ENCODE measurements around the gene SKOR2. TPM values are rescaled to one million over a fixed set of nuclear protein-coding genes. Genes with fewer than 3 reads are reported as not detected.

The SKOR2 gene
- total RNA-seq, 1 donor from 2014 or later: not detected

DNA sequence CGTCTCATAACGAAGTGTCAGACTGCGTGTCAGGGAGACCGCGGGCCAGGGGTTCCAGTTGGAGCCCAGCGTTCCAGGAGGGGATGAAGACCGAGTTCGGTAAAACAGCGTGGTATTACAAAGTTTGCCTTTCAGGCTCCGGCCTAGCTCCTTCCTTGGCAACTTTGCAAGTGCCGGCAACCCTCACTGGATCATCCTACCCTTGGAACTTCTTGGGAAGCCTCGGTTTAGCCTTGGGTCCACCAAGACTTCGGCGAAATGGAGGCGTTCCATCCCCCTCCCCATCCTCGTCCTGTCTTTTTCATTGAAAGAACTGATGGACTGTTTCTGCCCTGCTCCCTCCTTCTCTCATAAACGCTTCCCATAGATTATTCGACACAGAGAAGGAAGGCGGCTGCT lies 10.4 kb upstream of the SKOR2 start:
- intact Hi-C loops (cut with DNase I): no loop called here
- no peak for DNase-seq (ENCODE audit: missing footprints)
- no peak for ATAC-seq

DNA sequence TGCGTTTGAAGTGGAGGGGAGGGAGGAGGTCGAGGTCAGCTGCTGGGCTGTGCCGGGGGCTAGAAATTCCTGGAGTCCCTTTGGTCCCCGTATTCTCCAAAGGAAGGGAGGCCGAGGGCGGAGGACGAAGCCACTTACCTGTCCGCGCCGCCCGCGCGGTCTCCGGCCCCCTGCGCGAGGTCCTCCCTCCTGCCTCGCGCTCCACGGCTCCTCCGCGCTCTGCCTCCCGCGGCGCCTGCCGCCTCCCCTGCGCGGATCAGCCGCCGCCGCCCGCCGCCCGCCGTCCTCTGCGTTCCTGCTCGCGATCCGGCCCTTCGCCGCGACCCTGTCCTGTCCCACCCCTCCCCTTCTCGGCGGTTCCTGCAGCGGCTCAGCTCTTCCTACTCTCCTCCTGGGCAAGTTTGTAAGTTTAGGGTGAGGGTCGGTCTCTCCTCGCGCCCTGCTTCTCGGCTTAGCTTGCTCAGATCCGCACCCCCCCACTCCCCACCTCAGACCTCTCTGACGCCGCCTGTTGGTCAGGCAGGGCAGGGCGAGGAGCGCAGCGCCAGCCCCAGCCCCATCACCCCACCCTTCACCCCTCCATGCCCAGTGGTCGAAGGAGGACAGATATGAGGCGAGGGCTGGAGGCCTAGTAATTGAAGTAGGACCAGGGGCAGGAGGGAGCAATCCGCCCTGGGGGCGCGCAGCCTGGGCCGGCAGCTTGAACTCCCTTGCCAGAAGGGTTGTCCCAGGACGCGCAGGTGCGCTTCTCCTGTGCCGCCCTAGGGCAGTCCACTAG lies 9.7 kb upstream of the SKOR2 start:
- ATAC-seq (no peak), DNase-seq (ENCODE audit: missing footprints) (no peak)
- intact Hi-C loops (cut with DNase I): no loop called here

DNA sequence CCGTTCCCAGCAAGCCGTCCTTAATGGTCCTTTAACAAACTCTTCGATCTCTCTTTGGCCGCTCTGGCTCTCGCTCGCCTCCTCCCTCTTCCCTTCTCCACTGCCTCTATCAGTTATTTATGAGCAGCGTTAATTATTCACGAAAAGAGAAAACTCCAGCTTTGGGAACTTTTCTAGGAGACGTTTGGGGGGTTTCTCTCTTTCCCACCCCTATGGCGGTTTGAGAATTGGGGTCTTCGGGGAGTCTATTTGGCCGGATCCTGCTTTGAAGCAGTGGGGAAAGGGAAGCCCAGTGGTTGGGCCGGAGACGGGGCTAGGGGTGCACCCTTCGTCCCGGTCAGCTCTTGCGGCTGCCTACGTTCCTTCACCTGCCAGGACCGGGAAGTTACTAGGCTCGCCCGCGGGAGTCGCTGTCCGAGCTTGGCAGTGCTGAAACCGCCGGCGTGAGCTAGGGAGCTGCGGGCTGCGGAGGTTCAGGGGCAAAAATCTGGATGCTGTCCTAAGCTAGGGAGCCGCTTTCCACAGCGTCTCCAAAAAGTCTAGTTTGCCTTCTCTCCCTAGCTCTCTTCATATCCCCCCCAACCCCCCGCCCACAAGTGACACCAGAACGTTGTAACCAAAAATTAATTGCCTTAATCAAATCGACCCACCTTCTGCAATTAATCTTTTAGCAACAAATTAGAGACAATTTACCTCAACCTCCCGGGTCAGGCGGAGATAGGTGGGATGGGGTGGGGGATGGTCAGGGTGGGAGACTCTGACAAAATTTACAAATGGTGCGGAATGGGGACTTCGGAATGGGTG lies 8.9 kb upstream of the SKOR2 start:
- no peak for DNase-seq (ENCODE audit: missing footprints)
- intact Hi-C loops (cut with DNase I): no loop called here
- ATAC-seq: no peak

DNA sequence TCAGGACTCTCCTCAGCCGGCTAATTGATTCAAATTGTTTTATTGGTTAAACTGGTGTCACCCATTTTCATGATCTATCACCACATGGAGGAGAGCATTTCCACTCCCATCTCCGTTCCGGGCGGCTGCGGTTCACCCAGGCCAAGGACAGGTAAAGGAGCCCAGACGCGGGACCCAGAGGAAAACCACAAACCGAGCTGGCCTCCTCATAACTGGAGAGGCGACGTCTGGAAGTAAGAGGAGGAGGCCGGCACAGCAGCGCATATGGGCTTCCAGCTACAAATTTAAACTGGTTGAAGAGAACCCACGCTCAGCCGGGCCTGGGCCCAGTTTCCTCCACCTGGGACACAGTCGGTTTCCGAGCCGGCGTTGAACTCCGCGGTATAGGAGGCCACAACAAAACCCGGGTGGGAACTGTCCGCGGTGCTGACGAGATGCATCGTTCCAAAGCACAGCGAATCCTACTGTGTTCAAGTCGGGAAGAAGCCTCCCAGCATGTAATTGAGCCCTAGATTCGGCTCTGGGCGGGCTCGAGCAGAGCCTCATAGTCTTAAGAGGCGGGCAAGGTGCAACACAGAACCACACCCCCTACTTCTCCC lies 3.0 kb upstream of the SKOR2 start:
- DNase-seq (ENCODE audit: missing footprints) (no peak), ATAC-seq (no peak)

DNA sequence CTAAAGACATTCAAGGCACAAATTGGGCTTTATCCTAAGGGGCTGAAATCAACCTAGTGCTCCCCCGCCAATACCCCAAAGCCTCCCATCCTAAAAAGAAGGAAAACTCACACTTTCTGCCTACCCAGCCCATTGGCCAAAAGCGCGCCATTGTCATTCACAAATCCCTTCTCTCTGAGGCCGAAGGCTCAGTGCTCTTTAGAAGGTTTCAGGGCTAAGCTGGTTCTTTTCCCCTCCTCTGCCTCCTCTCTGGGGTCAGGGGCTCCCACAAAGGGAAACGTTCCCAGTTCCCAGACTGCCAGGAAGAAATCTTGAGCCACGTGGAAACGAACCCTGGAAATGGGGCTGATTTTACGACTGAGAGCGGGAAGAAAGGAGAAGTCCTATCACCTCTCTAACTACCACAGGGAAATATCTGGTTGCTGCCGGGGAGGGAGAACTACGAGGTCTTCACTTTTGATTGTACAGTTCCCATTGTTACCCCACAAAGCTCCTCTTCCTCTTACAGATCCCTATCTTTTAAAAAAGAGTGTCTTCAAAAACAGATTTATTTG lies 1.7 kb upstream of the SKOR2 start:
- no peak for DNase-seq (ENCODE audit: missing footprints)
- intact Hi-C loops (cut with DNase I): no loop called here
- no peak for ATAC-seq

More for the DNA sequence above, 3.0 kb upstream of the SKOR2 start:
- intact Hi-C loops (cut with DNase I): no loop called here

DNA sequence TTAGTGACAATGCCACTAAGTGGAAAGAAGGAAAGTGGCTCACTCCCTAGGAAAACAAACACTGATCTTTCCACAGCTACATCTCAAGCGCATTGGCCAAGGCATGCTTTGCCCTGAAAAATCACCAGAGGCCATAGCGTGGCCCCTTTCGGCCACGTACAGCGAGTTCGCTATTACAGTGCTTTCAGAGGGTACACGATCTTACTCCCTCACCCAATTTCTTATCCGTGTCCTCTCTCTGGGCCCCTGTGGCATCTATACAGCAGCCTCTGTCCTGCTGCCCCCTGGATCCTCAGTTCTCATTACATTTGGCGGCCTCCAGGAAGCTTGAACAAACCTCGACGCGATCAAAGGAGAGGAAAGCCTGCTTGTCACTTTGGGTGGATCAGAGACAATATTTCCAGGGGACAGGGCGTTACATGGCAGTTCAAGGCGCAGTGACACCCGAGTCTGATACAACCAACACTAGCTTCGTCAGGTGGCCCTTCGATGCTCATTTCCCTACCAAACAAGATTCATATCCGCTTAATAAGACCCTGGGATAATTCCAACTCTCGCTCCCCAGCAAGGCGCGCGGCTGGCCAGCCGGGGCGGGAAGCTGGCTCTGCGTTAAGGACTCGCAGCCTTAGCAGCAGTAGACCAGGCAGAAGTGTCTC lies 941 bp downstream of the SKOR2 start:
- DNase-seq (ENCODE audit: missing footprints) (no peak), ATAC-seq (no peak)
- intact Hi-C loops (cut with DNase I): no loop called here

DNA sequence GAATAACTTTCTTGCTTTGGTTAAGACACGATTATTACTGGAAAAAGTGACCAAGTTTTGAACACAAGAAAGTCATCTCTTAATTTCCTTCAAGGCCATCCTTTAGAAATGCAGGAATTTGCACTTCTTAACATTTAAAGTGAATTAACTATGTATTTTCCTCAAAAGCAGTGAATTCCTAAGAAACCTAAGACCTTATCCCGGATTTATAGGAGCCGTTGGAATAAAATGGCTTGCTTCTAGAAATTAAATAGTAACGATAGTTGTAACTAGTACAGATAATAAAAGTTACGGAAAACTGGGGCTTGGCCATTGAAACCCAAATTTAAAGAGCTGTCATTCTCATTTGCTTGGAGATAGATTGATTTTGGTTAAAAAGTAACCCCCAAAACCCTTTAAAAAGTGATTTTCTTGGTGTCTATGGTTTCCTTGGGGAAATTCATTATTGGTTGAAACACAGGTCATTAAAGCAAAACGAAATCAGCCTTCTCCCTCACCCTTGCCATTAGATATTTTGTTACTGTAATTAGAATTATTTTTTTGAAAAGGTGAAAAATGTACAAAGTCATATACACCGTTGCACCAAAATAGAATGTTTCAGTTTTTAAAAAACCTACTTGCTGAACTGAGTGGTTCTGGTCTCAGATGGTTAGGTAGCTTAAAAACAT lies 2.0 kb downstream of the SKOR2 start:
- no peak for ATAC-seq
- intact Hi-C loops (cut with DNase I): no loop called here
- no peak for DNase-seq (ENCODE audit: missing footprints)

DNA sequence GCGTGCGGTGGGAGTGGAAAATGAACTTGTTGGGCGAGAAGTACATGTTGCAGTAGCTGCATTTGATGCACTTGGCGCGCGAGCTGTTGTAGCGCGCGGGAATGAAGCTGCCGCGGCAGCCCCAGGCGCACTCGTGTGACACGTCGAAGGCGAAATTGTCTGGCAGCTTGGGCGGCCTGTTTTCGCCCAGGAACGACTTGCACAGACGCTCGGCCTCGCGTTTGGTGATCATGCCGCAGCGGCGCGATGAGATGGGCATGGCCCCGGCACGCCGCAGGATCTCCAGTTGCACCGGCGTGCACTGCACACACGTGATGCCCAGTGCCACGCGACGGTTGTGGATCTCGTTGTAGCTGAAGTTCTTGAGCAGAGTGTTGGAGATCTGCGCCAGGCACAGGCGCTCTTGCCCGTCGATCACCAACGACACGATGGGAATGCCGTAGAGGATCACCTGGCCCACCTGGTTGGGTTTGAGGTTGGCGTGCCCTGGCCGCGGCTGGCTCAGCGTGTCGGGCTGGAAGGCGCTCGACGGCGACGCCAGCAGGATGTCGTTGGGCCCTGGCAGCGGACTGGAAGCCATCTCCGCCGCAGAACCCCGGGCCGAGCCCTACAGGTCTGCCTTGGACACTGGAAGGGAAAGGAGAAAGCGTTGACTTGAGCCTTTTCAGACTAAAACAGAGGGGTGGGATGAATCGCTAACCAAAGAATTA lies 2.7 kb downstream of the SKOR2 start:
- DNase-seq (ENCODE audit: missing footprints) (no peak), ATAC-seq (no peak)
- intact Hi-C loops (cut with DNase I): no loop called here

DNA sequence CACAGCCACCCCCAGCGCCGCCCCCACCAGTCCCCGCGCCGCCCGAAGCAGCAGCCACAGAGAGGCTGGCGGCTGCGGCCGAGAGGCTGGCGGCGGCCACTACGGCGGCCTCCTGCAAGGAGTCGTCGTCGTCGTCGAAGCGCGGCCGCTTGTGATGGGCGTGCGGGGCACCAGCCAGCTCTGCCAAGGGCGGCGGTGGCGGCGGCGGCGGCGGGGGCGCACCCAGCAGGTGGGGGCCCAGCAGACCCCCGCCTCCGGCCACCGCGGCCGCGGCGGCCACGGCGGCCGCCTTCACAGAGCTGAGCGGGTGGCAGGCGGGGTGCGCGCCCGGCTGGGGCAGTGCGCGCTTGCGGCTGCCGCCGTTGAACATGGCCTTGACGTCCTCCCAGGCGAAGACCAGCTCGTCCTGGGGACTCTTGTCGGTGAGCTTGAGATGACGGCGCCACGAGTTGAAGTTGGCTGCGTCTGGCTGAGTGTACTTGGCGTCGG lies 3.3 kb downstream of the SKOR2 start:
- ATAC-seq: no peak
- no peak for DNase-seq (ENCODE audit: missing footprints)
- intact Hi-C loops (cut with DNase I): no loop called here

DNA sequence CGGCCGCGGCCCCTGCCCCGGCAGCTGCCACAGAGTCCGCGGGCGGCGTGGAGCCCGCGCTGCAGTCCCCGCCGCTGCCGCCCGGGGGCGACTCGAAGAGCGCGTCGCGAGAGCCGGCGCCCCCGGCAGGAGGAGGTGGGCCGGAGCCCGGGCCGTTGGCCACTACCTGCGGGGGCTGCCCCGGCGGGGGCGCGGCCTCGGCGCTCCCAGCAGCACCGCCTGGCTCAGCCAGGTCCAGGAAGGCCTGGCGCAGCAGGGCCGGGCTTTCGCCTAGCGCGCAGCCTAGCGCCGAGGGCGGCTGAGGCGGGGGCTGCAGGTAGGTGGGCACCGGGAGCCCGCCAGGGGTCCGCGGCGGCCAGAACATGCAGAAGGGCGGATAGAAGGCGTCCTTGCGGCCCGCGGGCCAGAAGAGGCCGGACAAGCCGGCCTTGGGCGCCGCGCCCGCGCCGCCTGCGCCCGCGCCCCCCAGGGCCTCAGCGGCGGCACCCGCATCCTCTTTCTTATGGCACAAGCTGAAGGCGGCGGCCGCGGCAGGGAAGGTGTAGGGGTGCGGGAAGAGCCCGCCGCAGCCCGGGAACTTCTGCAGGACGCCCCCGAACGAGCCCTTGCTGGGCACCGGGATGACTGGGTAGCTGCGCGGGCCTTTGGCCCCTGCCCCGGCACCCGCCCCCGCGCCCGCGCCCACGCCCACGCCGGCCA lies 3.9 kb downstream of the SKOR2 start:
- intact Hi-C loops (cut with DNase I): no loop called here
- DNase-seq (ENCODE audit: missing footprints) (no peak), ATAC-seq (no peak)

DNA sequence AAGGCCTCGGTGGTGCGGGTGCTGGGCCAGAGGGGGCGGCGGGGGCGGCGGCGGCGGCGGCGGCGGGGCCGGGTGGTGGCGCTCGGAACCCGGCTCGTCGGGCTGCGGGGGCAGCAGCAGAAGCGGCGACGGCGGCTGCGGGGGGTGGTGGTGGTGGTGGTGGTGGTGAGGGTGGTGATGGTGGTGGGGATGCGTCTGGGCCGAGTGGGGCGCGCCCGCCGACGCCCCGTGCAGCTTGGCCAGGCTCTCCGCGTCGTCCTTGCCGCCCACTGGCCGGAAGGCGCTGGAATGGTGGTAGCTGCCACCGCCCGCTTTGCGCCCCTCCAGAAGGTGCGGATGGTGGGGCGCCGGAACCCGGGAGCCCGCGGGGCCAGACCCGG lies 4.4 kb downstream of the SKOR2 start:
- ATAC-seq: no peak
- DNase-seq (ENCODE audit: missing footprints): no peak
- intact Hi-C loops (cut with DNase I): no loop called here

DNA sequence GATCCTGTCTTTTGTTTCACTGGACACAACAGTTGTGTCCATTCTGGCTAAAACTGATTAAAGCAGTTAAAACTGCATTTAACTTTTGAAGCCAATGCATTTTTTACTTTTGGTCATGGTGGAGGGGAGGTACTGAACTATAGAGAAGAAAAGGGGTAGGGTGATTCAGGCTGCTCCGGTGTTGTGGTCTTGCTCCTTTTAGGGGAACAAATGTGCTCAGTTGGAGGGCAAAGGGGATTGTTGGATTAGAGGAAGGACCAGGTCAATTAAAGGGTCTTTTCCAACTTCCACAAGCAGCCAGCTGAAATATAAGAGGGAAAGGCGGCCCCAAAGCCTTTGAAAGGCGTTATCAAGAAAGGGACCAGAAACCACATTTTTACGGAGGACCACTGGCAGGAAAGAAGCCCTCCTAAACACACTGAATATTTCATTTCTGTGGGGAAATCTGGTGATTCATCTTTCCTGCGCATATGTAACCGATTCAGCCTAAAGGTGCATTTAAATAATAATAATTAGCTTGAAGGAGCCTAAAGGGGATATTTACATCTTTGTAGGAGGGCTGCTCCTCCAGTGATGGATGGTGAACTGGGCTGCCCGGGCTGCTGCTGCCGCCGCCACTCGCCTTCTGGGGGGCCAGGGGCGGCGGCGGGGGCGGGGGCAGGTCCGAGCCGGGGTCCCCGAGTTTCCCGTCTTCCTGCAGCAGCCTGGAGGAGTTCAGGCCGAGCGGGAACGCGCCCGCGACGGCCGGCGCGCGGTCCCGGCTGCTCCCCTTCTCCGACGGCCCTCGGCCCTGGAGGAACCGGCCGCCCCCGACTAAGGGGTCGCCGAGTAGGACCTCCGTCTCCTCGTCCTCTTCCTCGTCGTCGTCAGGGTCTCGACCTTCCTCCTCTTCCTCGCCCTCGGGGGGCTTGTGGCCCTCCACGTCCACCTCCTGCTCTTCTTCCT lies 5.2 kb downstream of the SKOR2 start:
- ATAC-seq (no peak), DNase-seq (ENCODE audit: missing footprints) (no peak)
- intact Hi-C loops (cut with DNase I): no loop called here

DNA sequence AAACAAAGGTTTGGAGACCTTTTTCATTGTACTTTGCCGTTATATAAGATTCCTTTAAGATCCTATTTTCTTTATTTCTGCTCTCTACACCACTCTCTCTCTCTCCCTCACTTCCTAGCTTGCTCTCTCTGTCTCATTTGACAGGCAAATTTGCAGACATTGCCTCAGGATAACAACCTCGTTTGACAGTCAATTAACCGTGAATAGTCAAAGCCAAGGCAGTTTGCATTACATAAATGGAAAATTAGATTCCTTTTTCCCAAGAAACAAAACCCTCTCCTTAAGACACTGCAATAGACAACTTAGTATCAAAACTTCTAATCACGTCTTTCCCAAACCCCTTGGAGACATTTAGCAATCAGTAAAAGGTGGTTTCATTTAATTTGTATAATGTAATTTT lies 7.4 kb downstream of the SKOR2 start:
- intact Hi-C loops (cut with DNase I): no loop called here
- no peak for ATAC-seq
- DNase-seq (ENCODE audit: missing footprints): no peak

DNA sequence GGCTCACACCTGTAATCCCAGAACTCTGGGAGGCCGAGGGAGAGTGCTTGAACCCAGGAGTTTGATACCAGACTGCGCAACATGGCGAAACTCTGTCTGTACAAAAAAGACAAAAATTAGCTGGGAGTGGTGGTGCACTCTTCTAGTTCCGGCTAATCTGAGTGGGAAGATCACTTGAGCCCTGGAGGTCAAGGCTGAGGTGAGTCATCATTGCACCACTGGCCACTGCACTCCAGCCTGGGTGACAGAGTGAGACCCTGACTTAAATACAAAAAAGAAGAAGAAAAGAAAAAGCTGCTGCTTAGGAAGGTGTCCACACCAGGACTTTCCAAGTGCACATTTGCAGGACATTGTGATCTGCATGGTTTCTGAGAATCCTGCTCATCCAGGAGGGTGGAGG lies 16.4 kb downstream of the SKOR2 start:
- DNase-seq (ENCODE audit: missing footprints) (no peak), ATAC-seq (no peak)
- intact Hi-C loops (cut with DNase I): no loop called here

DNA sequence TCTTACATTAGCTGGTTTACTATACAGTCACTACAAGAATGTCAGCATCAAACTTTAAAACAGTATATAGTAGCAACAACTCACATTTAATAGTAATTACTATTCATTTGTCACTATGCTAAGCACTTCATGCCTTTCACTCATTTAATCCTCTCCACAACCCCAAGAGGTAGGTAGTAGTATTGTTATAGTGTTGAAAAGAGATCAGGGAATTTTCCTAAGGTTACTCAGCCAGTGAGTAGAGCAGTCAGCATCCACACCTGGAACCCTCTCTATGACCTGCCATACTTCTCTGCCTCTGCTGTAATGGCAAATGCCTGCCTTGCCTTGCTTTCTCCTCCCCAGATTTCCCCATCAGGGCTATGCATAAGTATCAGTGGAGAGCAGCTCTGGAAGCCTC lies 24.8 kb downstream of the SKOR2 start:
- intact Hi-C loops (cut with DNase I): no loop called here
- ATAC-seq: no peak

DNA sequence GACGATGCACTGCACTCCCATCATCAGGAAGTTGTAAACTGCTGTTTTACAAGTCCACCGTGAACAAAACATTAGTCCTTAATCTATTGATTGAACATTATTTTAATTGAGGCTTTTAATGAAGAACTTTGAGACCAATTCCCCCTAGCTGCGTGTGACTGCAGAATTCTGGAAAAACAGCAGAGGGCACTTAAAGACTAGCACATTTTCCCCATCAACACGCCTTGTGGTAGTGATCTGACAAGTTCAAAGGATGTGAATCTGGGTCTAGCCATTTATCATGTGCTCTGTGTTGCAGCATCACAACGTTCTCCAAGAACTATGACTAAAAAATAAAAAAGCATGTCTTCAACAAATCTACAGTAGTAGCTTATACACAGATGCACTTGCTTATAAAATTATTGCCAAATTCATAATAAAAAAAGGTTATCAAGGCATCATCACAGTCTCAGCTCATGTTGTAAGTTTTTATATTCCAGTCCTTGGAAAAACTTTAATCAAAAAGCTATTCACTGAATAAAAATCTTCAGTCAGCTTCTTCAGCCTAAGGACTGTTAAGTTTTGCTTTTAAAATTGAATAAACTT lies 35.8 kb downstream of the SKOR2 start:
- DNase-seq (ENCODE audit: missing footprints): no peak
- no peak for ATAC-seq
- intact Hi-C loops (cut with DNase I): loop anchor here (1.0 kb wide), 1 partner anchor 534 kb away; no protein-coding TSS in a partner anchor

More for the DNA sequence above, 24.8 kb downstream of the SKOR2 start:
- no peak for DNase-seq (ENCODE audit: missing footprints)

Data from Right ventricle myocardium inferior (tissue), 1 donor.